GM19468 (cell line): Measurements from ENCODE around the gene UBASH3B.

Source experiments
- ATAC-seq: cut with Tn5 transposase; IDR thresholded peaks from one replicate; pipeline ENCODE4 v1.9.1; 2021; ENCODE audit warnings: mild to moderate bottlenecking, moderate library complexity, moderate number of reproducible peaks; ENCODE audit not compliant: unreplicated experiment; ENCODE audit errors: extremely low read depth

Gene UBASH3B

DNA sequence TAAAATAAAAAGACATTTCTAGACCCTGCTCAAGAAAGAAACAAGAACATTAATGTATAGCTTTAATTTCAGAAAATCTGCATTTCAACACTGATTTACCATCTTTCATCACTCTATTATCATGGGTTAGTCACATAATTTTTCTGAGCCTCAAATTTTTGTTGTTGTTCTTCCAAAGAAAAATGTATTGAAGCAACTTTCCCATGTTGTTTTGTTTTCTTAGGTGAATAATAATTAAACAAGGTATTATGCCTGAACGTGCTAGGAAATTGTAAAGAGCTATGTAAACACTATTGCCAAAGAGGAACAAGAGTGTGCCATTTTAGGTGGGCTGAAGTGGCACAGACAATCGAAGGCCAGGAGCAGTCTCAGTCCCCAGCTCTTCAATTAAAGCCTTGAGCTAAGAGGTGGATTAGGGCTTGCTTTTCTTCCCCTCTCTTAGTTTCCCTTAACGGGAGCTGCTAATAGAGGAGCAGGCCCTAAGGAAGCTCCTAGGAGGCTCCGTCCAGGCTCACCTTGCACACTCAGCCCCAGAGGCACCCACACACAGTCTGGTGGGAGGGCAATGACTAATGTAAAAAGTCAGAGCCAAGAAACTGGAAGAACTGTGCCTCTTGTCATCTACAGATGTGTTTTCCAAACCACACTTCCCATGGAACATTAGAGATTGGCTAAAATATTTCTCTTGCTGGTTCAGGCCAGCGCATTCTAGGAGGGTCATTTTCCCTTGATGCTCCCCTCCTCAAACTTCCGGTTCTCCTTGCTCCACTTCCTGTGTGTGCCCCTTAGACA is 8.8 kb upstream of the UBASH3B start:
- no peak for ATAC-seq

- ATAC-seq = no peak
Measured at GRCh38 chr11:122647736-122648275, 7.7 kb upstream of the UBASH3B start.

DNA sequence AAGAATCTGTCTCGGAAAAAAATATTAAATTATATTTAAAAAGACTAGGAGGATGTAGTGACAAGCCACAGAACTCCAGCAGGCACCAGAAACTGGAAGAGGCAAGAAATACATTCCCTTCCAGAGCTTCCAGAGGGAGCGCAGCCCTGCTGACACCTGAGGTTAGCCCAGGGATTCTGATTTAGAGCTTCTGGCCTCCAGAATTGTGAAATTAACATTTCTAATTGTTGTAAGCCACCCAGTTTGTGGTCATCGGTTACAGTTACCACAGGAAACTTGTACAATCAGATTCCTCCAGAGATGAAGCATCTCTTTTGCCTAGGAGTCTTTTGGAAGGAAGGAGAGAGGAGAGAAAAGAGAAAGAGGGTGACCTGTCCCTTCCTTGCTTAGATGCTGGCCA is 6.4 kb upstream of the UBASH3B start:
- no peak for ATAC-seq

DNA sequence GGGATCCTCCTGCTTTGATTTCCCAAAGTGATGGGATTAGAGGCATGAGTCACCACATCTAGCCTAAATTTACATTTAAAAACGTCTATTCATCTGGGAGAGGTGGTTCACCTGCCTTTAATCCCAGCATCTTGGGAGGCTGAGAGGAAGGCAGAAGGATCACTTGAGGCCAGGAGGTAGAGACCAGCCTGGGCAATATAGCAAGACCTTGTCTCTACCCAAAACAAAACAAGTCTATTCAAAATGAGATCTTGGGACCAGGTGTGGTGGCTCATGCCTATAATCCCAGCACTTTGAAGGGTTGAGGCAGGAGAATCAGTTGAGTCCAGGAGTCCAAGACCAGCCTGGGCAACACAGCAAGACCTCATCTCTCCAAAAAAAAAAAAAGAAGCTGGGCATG is 4.9 kb upstream of the UBASH3B start:
- no peak for ATAC-seq

DNA sequence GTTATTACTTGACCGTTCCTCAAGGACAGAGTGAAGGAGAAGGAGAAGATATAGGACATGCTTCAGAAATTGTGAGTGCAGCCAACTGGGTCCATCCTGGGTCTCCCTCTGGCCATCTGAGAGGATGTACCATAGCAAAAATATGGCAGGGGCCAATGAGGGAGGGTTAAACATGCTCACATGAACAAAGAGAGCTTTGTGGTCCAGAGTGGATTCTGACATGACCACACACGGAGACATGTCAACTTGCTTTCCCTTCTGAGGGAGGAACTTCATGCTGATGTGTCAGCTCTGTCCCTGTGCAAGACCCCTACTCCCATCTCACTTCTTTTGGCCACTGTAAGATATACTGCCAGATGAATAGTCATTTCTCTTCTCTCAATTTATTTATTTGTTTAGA is 3.0 kb upstream of the UBASH3B start:
- ATAC-seq = no peak

DNA sequence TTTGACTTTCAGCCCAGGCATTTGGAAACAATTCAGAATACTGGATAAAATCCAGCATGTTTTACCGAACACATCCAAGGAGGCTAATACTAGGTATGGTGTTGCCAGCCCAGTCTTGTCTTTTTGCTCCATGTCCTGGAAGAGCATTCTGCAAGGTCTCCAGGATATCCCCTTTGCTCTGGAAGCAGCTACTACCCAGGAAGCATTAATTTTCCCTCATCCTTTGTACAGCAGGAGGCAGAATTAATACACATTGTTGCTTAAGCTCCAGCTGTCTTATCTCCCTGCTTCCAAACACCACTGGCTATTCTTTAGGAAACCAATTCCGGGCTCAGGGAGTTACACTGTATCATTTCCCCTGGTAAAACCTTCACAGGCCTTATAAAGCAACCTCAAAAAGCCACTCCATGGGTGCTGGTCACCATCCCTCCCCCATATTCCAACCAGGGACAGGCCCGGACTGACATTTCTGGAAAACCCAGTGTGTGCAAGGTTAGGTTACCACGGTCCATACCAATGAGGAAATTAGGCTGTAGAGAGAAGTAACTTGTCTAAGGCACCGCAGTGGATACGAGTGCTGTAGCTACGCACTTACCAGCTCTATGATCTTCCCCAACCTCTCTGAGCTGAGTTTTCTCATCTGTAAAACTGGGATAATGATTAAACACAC is 1.5 kb upstream of the UBASH3B start:
- no peak for ATAC-seq

DNA sequence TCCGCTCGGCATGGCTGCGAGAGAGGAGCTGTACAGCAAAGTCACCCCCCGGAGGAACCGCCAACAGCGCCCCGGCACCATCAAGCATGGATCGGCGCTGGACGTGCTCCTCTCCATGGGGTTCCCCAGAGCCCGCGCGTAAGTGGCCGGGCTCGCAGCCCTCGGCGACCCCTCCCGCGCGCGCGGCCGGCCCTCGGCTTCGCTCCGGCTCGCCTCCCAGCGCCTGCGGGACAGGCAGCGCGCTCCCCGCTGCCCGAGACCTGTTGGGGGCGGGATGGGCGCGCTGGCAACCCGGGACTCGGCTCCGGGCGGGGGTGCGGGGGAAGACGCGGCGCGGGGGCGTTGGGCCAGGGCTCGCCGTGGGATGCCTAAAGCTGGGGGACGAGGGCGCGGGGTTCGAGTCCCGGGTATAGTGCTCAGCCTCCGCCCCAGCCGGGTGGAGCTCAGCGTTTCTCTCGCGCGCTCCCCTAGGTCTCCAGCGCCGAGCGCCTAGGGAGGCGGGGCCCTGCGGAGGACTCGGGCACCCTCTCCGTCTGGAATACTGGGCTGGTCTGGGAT is 630 bp downstream of the UBASH3B start:
- ATAC-seq = peak; percentile 39

DNA sequence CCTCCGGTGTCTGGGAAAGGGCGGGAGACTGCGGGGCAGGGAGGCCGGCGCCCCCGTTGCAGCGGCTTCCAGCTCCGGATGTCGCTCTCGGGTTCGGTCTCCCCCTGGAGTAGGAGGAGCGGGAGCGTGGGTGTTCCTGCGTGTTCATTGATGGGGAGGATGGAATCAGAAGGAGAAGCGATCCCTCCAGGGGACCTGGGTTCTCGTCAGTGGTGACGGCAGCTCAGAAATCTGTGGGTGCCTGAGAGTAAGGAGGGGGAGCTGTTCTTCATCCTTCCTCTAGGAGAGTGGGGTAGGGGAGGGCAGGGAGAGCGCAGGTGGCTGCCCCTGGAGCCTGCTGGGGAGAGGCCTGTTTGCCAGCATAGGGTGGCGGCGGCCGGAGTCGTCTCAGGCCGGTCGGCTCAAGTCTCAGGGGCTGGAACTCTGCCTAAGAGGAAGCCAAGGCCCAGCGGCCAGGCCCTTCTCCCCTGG is 1.1 kb downstream of the UBASH3B start:
- no peak for ATAC-seq

DNA sequence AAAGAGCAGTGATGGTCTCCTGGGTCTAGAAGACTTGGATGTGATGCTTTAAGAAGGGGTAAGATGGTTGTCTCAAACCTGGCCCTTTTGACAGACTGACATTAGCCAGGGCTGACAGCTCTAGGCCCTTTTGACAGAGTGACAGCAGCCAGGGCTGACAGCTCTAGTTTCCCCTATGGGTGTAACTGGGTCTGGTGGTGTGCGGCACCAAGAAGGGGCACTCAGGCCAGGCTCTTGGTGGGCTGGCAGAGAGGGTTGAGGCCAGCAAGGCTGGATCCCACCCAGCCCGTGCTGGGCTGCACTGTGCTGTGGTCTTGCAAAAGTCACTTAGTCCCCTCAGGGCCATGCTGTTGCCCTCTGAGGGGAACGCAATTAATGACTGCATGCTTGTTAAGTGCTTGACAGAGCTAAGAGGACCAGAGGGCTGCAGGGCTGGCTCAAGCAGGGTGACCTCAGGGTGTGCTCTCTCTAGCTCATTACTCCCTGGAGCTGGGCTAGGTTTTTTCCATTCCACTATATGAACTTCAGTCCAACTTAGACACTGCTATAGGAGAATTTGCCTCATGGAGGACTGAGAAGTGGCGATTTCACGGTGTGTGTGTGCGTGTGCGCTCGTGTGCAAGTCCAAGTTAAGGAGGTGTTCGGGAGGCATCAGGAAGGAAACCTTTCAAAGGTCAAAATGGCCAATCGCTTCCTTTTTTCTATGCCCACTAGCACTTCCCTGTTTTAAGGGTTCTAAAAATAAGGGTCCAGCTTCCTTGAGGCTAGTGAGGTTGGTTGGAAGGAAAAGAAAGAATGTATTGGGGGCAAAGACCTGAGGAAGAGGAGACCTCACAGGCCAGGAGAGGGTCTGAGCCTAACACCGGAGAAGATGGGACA is 4.4 kb downstream of the UBASH3B start:
- no peak for ATAC-seq

DNA sequence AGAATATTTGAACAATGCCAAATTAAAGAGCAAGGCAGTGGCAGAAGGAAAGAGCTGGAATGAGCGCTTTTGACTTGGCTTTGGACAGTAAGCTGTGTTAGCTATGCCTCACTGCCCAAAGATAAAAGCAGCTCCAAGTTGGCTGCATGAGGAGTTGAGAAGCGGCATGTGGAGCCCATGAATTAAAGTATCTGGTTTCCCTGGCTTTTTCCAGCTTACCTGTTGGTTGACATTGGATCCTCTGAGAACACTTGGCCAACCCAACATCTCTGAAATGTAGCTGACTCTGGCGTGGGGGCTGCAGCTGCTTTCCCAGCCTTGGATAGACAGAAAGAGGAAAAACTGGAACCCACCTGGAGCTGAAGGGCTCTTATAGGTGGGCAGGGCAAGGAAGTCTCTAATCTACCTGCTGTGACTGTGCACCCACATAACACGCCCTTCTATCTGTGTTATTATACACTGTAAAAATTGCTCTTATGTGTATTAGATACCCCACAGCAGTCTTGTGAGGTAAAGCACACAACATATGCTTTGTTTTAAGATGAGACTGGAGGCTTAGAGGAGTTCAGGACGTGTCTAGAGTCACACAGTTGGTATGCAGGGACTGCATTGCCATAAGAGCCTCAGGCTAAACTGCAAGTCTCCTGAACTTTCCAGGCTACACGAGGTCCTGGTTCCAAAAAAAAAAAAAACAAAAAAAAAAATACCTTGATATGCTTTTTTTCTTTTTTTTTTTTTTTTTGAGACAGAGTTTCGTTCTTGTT is 5.8 kb downstream of the UBASH3B start:
- ATAC-seq = no peak

GRCh38 chr11:122663056-122663740 is 7.7 kb downstream of the UBASH3B start:
- no peak for ATAC-seq

DNA sequence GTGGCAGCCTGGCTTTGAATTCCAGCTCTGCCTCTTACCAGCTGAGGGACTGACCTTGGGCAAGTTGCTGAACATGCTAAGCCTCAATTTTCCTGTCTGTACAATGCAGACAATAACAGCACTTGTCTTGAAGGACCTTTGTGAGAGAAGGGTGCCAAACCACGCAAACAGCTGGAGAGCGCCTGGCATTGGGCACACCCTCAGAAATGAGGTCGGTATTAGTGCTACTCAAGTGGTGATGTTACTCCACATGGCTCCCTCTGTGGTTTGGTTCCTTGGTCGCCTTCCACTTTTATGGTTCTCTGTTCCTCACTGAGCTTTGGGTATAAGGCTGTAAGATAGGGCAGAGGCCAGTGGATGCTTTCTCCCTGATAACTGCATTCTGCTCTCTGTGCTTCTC is 8.2 kb downstream of the UBASH3B start:
- no peak for ATAC-seq

DNA sequence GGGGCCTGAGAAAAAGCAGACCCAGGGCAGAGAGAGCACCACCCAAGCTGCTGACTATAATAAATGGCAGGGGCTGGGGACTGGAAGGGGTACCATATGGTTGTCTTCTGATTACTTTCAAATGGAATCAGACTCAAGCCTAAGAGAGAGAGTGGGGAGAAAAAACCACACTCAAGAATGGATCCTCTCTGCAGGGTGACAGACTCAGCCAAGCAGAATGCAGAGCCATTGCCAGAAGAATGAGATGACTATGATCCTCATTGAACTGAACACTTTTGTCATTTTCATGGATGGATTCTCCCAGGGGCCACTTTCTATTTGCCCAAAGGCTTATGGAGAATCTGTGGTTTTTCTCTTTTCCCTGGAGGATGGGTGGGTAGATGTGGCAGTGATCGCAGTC is 8.7 kb downstream of the UBASH3B start:
- ATAC-seq = no peak

DNA sequence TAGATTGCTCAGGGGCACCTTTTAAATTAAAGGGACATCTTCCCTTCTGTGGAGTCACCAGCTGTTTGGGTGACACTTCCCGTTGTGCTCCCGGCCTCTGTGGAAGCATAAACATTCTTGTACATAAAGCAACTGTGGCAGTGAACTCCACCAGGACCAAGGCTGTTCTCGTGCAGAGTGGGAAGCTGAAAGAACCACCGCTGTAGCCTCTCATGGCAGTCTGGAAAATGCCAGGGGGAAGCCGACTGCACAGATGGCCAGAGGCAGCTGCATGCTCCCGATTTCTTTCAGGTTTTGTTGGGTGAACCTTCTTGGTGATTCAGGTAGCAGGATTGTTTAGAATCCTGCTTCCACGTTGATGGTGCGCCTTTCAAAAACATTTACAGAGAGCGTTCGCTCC is 10.3 kb downstream of the UBASH3B start:
- ATAC-seq = no peak

DNA sequence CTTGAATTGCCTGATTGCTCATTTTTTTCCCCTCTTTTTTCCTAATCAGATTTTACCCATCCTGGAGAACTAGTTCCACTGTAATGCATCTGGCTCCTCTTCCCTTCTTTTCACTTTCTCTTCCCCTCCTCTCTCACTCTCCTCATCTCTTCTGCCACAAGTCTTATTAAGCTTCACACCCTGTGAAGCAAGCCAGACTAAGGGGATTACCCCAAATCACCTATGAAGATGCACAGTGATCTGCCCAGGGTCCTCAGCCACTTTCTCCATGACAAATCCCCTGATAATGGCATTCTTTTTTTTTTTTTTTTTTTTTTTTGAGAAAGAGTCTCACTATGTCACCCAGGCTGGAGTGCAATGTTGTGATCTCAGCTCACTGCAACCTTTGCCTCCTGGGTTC is 11.2 kb downstream of the UBASH3B start:
- ATAC-seq = no peak

DNA sequence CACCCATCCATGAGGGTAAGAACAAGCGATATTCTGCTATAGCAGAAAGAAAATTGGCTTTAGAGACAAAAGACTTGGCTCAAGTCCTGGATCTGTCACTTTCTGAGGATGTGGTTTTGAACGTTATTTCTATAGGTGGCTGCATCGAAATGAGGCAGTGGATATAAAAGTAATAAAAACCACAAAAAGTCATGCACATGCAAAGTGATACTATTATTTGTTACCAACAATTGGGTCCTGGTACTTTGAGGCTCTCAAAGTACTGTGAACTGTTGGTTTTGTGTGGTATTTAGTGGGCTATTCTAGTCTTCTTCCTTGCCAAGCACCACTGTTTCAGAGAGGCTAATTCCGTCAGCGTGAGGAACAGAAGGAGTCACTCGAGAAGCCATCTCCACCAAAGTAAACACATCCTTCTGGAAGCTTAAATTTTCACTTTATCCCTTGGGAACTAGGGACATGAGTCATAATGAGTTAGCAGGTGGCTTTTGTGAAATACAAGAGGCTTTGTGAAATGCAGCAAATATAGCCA is 13.1 kb downstream of the UBASH3B start:
- ATAC-seq = no peak

DNA sequence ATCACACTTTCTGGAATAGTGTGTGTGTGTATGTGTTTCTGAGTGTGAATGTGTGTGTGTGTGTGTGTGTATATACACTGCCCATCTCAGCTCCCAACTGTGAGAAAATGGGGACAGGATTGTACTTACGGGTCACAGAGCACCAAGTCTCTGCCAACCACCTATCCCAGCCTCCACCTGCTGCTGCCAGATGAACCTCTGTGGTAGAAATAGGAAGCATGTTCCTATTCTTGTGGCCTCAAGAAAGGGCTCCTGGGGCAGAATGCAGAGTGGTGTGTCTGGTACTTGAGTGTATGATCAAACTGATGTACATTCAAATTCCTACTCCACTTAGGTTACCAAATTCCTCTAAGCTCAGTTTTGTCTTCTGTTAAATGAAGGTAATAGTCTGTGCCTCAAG is 14.6 kb downstream of the UBASH3B start:
- ATAC-seq = no peak

DNA sequence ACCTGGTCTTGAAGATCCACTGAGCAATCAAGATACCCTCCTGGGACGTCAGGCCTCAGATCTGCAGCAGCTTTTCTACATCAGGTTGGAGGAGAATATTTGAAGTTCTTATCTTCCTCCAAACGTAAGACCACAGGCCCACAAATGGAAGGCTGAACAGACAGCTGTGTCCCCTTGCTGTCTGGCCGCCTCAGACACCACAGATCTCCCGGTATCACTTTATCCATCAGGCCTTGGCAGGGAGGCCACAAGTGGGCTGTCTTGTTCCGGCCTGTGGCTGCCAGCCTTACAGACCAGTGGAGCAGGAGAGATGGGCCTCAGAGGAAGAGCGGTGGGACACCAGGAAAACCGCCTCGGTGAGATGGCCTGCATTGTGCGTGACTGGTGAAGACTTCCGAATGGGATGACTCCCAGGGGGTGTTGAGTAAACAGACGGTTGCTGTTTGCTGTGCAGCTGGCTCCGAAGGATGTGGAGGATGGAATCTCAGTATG is 15.9 kb downstream of the UBASH3B start:
- no peak for ATAC-seq

DNA sequence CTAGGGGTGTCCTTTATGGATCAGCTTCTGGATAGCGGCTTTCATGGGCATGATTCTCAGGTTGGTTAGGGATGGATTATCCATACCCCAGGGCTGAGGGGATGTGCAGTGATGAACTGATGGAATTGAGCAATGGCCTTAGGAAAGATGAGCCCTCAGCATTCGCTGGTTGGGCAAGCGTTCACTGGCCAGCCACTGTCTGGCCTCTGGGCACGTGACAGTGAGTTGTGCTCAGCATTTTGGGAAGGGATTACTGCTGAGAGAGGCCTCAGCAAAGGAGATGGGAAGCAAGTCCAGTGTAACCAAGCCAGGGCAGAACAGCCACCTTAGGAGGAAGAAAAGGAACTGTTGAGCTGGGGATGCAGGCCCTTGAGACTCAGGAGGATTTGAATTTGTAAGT is 17.4 kb downstream of the UBASH3B start:
- ATAC-seq = no peak
